Measurements from ENCODE around the gene RYR1. TPM values are rescaled to one million over a fixed set of nuclear protein-coding genes. Genes with fewer than 3 reads are reported as not detected.
"Not testable (repeated sequence)": the region's sequence is repeated elsewhere in the genome, so short reads cannot be mapped to it uniquely, and the experiment has no call there.

The RYR1 gene
- total RNA-seq, 1 experiment from 2014 or later: 34.2 TPM

DNA sequence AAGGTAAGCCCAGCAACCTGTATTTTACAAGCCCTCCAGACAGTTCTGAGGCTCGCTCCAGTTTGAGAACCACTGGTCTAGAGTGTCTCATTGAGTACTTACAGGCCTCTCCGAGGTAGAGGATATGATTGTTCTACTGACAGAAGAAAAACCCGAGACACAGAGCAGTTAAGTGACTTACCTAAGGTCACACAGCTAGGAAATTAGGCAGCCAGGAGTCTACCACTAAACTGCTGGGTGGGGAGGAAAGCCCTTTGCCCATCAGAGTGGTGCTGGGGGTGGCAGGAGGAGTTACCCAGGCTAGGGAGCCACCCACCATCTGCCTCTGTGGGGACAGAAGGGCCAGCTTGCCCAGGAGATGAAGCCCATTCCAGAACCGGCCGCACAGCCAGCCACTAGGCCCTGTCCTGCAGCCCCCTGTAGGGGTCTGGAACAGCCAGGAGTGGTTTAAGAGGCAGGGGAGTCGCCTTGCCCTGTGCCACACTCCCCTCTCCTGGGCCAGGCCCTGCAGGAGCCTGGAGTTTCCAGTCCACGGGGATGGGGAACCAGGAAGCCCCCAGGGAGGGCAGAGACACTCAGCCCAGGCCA, 8.2 kb upstream of the RYR1 start:
- no peaks in the 10 kb centered on the region for H3K27me3 ChIP-seq (ENCODE audit: control insufficient read depth, insufficient read depth, low read length)
- H3K4me3 ChIP-seq (ENCODE audit: low read depth in 2 of 2, low read length in 2 of 2): no peak overlapping the region
- ATAC-seq: no peak
- H3K9me3 ChIP-seq (ENCODE audit: control insufficient read depth, insufficient read depth, low read depth, low read length): no peaks in the 10 kb centered on the region
- TF ChIP-seq TCF7L2 (IDR thresholded peaks at IDR 0.05; ENCODE audit: low read depth, low read length) (no peak), SIN3A (IDR thresholded peaks at IDR 0.05; ENCODE audit: borderline replicate concordance, insufficient read depth, low read depth, low read length) (no peak), POLR2AphosphoS5 (IDR thresholded peaks at IDR 0.05; ENCODE audit: low read depth, low read length) (no peak)
- TF ChIP-seq, protein P1, sequence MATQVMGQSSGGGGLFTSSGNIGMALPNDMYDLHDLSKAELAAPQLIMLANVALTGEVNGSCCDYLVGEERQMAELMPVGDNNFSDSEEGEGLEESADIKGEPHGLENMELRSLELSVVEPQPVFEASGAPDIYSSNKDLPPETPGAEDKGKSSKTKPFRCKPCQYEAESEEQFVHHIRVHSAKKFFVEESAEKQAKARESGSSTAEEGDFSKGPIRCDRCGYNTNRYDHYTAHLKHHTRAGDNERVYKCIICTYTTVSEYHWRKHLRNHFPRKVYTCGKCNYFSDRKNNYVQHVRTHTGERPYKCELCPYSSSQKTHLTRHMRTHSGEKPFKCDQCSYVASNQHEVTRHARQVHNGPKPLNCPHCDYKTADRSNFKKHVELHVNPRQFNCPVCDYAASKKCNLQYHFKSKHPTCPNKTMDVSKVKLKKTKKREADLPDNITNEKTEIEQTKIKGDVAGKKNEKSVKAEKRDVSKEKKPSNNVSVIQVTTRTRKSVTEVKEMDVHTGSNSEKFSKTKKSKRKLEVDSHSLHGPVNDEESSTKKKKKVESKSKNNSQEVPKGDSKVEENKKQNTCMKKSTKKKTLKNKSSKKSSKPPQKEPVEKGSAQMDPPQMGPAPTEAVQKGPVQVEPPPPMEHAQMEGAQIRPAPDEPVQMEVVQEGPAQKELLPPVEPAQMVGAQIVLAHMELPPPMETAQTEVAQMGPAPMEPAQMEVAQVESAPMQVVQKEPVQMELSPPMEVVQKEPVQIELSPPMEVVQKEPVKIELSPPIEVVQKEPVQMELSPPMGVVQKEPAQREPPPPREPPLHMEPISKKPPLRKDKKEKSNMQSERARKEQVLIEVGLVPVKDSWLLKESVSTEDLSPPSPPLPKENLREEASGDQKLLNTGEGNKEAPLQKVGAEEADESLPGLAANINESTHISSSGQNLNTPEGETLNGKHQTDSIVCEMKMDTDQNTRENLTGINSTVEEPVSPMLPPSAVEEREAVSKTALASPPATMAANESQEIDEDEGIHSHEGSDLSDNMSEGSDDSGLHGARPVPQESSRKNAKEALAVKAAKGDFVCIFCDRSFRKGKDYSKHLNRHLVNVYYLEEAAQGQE (IDR thresholded peaks at IDR 0.05; ENCODE audit: insufficient read depth in 1 of 2, low read depth in 2 of 2, low read length in 1 of 2): no peak
- TF ChIP-seq, protein P2, sequence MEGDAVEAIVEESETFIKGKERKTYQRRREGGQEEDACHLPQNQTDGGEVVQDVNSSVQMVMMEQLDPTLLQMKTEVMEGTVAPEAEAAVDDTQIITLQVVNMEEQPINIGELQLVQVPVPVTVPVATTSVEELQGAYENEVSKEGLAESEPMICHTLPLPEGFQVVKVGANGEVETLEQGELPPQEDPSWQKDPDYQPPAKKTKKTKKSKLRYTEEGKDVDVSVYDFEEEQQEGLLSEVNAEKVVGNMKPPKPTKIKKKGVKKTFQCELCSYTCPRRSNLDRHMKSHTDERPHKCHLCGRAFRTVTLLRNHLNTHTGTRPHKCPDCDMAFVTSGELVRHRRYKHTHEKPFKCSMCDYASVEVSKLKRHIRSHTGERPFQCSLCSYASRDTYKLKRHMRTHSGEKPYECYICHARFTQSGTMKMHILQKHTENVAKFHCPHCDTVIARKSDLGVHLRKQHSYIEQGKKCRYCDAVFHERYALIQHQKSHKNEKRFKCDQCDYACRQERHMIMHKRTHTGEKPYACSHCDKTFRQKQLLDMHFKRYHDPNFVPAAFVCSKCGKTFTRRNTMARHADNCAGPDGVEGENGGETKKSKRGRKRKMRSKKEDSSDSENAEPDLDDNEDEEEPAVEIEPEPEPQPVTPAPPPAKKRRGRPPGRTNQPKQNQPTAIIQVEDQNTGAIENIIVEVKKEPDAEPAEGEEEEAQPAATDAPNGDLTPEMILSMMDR (IDR thresholded peaks at IDR 0.05): no peak
- H3K4me1 ChIP-seq (ENCODE audit: control insufficient read depth, insufficient read depth, low read length): no peaks in the 10 kb centered on the region
- H3K36me3 ChIP-seq (ENCODE audit: control insufficient read depth, insufficient read depth, low read length): no peaks in the 10 kb centered on the region
- no peak for DNase-seq (ENCODE audit: low read depth, low spot score)
- in situ Hi-C loops (cut with HindIII; ENCODE audit: low pct_unique_long_range_greater_than_20kb, low sequenced_read_pairs): no loop called here
- intact Hi-C loops (cut with micrococcal nuclease; ENCODE audit: unreplicated experiment): no loop called here
- CTCF ChIA-PET: interaction anchor here (1.3 kb wide), 1 partner anchor 54 kb away, joined by 3 read pairs; no protein-coding TSS in a partner anchor
- H3K27ac ChIP-seq (ENCODE audit: low read length): no peak overlapping the region
- POLR2A ChIA-PET: no interaction called here
- no TSS peak for BruUV-seq (replicated peaks)

DNA sequence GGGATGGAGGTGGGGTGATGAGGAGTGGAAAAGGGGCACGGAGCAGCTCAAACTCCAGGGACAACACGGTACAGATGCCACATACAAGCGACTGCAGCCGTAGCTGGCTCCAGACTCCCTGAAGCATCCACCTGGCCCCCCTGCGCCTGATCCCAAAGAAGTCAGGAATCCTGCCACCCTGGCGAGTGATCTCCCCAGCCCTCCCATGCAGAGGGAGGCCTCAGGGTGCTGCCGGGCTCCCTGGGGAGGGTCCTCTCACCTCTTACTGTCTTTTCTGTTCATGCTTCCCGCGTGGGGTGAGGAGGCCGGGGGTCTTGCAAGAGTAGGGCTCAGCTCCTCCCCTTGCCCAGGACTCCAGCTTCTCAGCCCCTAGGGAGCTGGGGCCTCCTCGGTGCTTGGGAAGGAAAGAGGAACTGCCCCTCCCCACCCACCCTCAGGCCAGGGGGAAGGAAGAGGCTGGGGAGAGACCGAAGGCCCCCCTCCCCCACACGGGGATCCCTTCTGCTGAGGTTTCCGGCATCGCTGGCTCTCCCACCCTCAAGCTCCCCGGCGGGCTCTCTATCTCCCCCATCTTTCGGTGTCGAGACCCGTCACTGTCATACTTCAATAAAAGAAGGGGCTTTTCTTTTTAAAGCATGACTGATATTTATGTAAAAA, 7.6 kb upstream of the RYR1 start, which contains the start of gene RASGRP4:
RASGRP4 (minus strand) TSS at position 410 of the 657 bp plus-strand sequence; CDS start at position 282, 128 bp downstream.
- no peaks in the 10 kb centered on the region for H3K9me3 ChIP-seq (ENCODE audit: control insufficient read depth, insufficient read depth, low read depth, low read length)
- in situ Hi-C loops (cut with HindIII; ENCODE audit: low pct_unique_long_range_greater_than_20kb, low sequenced_read_pairs): no loop called here
- BruUV-seq (replicated peaks): no TSS peak
- H3K27me3 ChIP-seq (ENCODE audit: control insufficient read depth, insufficient read depth, low read length): no peaks in the 10 kb centered on the region
- H3K36me3 ChIP-seq (ENCODE audit: control insufficient read depth, insufficient read depth, low read length): no peaks in the 10 kb centered on the region
- H3K4me3 ChIP-seq (ENCODE audit: low read depth in 2 of 2, low read length in 2 of 2): no peak within 1 kb of the TSS
- no peak within 1 kb of the TSS for H3K27ac ChIP-seq (ENCODE audit: low read length)
- CTCF ChIA-PET: no interaction called here
- DNase-seq (ENCODE audit: low read depth, low spot score) (no peak), ATAC-seq (no peak)
- intact Hi-C loops (cut with micrococcal nuclease; ENCODE audit: unreplicated experiment): no loop called here
- H3K4me1 ChIP-seq (ENCODE audit: control insufficient read depth, insufficient read depth, low read length): no peaks in the 10 kb centered on the region
- POLR2A ChIA-PET: no interaction called here
- TF ChIP-seq, protein P2 (IDR thresholded peaks at IDR 0.05): no peak
- TF ChIP-seq SIN3A (IDR thresholded peaks at IDR 0.05; ENCODE audit: borderline replicate concordance, insufficient read depth, low read depth, low read length) (no peak), TCF7L2 (IDR thresholded peaks at IDR 0.05; ENCODE audit: low read depth, low read length) (no peak), POLR2AphosphoS5 (IDR thresholded peaks at IDR 0.05; ENCODE audit: low read depth, low read length) (no peak)
- TF ChIP-seq, protein P1 (IDR thresholded peaks at IDR 0.05; ENCODE audit: insufficient read depth in 1 of 2, low read depth in 2 of 2, low read length in 1 of 2): no peak

DNA sequence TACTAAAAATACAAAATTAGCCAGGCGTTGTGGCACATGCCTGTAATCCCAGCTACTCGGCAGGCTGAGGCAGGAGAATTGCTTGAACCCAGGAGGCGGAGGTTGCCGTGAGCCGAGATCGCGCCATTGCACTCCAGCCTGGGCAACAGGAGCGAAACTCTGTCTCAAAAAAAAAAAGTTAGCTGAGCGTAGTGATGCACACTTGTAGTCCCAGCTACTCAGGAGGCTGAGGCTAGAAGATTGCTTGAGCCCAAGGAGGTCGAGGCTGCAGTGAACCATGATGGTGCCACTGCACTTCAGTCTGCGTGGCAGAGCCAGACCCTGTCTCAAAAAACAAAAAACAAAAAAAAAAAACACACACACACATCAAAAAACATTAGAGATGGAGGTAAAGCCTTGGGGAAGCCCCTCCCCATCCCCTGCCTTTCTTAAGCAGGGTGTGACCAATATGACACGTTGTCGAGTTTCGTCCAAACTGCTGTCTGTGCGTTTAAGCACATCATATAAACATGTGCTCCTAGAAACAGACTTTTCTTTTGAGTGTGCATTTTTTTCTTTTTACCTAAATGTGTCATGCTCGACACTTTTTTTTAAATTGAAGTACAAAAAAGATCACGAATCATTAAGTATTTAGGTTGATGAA, 6.3 kb upstream of the RYR1 start:
- intact Hi-C loops (cut with micrococcal nuclease; ENCODE audit: unreplicated experiment); H3K9me3 ChIP-seq (ENCODE audit: control insufficient read depth, insufficient read depth, low read depth, low read length); BruUV-seq (replicated peaks); DNase-seq (ENCODE audit: low read depth, low spot score); H3K36me3 ChIP-seq (ENCODE audit: control insufficient read depth, insufficient read depth, low read length); in situ Hi-C loops (cut with HindIII; ENCODE audit: low pct_unique_long_range_greater_than_20kb, low sequenced_read_pairs); H3K4me3 ChIP-seq (ENCODE audit: low read depth in 2 of 2, low read length in 2 of 2); H3K4me1 ChIP-seq (ENCODE audit: control insufficient read depth, insufficient read depth, low read length); H3K27me3 ChIP-seq (ENCODE audit: control insufficient read depth, insufficient read depth, low read length); POLR2A ChIA-PET; H3K27ac ChIP-seq (ENCODE audit: low read length); ATAC-seq: not testable (repeated sequence)
- CTCF ChIA-PET: interaction anchor here (0.7 kb wide), 1 partner anchor 17 kb away, joined by 3 read pairs; no protein-coding TSS in a partner anchor
